ENCODE results near the gene CATSPERD.
"Not testable (repeated sequence)": the region's sequence is repeated elsewhere in the genome, so short reads cannot be mapped to it uniquely, and the experiment has no call there.

CATSPERD gene

GRCh38 chr19:5719274-5719960, 1.0 kb upstream of the CATSPERD start:
- no peaks in the 10 kb centered on the region for H3K9me3 ChIP-seq (replicated peaks; ENCODE audit: low read length)
- H3K9ac ChIP-seq (ENCODE audit: low read depth, low read length) = peak overlapping the region; percentile 92
- H3K4me1 ChIP-seq (ENCODE audit: control insufficient read depth, insufficient read depth, low read length) = peaks cover 21% of the 10 kb centered on the region
- H3K27me3 ChIP-seq (ENCODE audit: control insufficient read depth, insufficient read depth, low read length) = no peaks in the 10 kb centered on the region
- H3K4me2 ChIP-seq (ENCODE audit: low read length) = peak overlapping the region; percentile 86
- H3K4me3 ChIP-seq (ENCODE audit: low read length) = peak overlapping the region; percentile 84
- H3K36me3 ChIP-seq (ENCODE audit: insufficient read depth, low read length) = peaks cover 9% of the 10 kb centered on the region

GRCh38 chr19:5727453-5728050, 7.1 kb downstream of the CATSPERD start:
- no peaks in the 10 kb centered on the region for H3K9me3 ChIP-seq (replicated peaks; ENCODE audit: low read length)
- H3K4me2 ChIP-seq (ENCODE audit: low read length) = no peak overlapping the region
- no peak overlapping the region for H3K4me3 ChIP-seq (ENCODE audit: low read length)
- H3K9ac ChIP-seq (ENCODE audit: low read depth, low read length) = no peak overlapping the region
- no peaks in the 10 kb centered on the region for H3K27me3 ChIP-seq (ENCODE audit: control insufficient read depth, insufficient read depth, low read length)
- H3K4me1 ChIP-seq (ENCODE audit: control insufficient read depth, insufficient read depth, low read length) = no peaks in the 10 kb centered on the region
- no peaks in the 10 kb centered on the region for H3K36me3 ChIP-seq (ENCODE audit: insufficient read depth, low read length)

GRCh38 chr19:5733172-5733571, 12.7 kb downstream of the CATSPERD start:
- H3K4me1 ChIP-seq (ENCODE audit: control insufficient read depth, insufficient read depth, low read length); H3K27me3 ChIP-seq (ENCODE audit: control insufficient read depth, insufficient read depth, low read length); H3K4me2 ChIP-seq (ENCODE audit: low read length); H3K9me3 ChIP-seq (replicated peaks; ENCODE audit: low read length); H3K36me3 ChIP-seq (ENCODE audit: insufficient read depth, low read length); H3K4me3 ChIP-seq (ENCODE audit: low read length); H3K9ac ChIP-seq (ENCODE audit: low read depth, low read length): not testable (repeated sequence)

GRCh38 chr19:5738423-5738822, 18.0 kb downstream of the CATSPERD start:
- H3K9ac ChIP-seq (ENCODE audit: low read depth, low read length) = no peak overlapping the region
- H3K4me1 ChIP-seq (ENCODE audit: control insufficient read depth, insufficient read depth, low read length) = no peaks in the 10 kb centered on the region
- no peaks in the 10 kb centered on the region for H3K36me3 ChIP-seq (ENCODE audit: insufficient read depth, low read length)
- H3K27me3 ChIP-seq (ENCODE audit: control insufficient read depth, insufficient read depth, low read length) = no peaks in the 10 kb centered on the region
- no peaks in the 10 kb centered on the region for H3K9me3 ChIP-seq (replicated peaks; ENCODE audit: low read length)
- H3K4me3 ChIP-seq (ENCODE audit: low read length) = no peak overlapping the region
- no peak overlapping the region for H3K4me2 ChIP-seq (ENCODE audit: low read length)

GRCh38 chr19:5742051-5742450, 21.6 kb downstream of the CATSPERD start:
- H3K9ac ChIP-seq (ENCODE audit: low read depth, low read length) = no peak overlapping the region
- H3K9me3 ChIP-seq (replicated peaks; ENCODE audit: low read length) = no peaks in the 10 kb centered on the region

GRCh38 chr19:5743630-5744029, 23.2 kb downstream of the CATSPERD start:
- Histone ChIP-seq H3K4me1 (ENCODE audit: control insufficient read depth, insufficient read depth, low read length) (no peaks in the 10 kb centered on the region), H3K36me3 (ENCODE audit: insufficient read depth, low read length) (no peaks in the 10 kb centered on the region), H3K27me3 (ENCODE audit: control insufficient read depth, insufficient read depth, low read length) (peaks cover 8% of the 10 kb centered on the region), H3K4me3 (ENCODE audit: low read length) (no peak overlapping the region), H3K9ac (ENCODE audit: low read depth, low read length) (no peak overlapping the region), H3K4me2 (ENCODE audit: low read length) (no peak overlapping the region), H3K9me3 (replicated peaks; ENCODE audit: low read length) (no peaks in the 10 kb centered on the region)

More at GRCh38 chr19:5742051-5742450, 21.6 kb downstream of the CATSPERD start:
- Histone ChIP-seq H3K4me2 (ENCODE audit: low read length) (no peak overlapping the region), H3K27me3 (ENCODE audit: control insufficient read depth, insufficient read depth, low read length) (peaks cover 5% of the 10 kb centered on the region), H3K36me3 (ENCODE audit: insufficient read depth, low read length) (no peaks in the 10 kb centered on the region), H3K4me3 (ENCODE audit: low read length) (no peak overlapping the region), H3K4me1 (ENCODE audit: control insufficient read depth, insufficient read depth, low read length) (no peaks in the 10 kb centered on the region)

- not testable (repeated sequence) for H3K4me1 ChIP-seq (ENCODE audit: control insufficient read depth, insufficient read depth, low read length); H3K36me3 ChIP-seq (ENCODE audit: insufficient read depth, low read length); H3K27me3 ChIP-seq (ENCODE audit: control insufficient read depth, insufficient read depth, low read length); H3K4me3 ChIP-seq (ENCODE audit: low read length); H3K9ac ChIP-seq (ENCODE audit: low read depth, low read length); H3K4me2 ChIP-seq (ENCODE audit: low read length); H3K9me3 ChIP-seq (replicated peaks; ENCODE audit: low read length)
These were observed 24.6 kb downstream of the CATSPERD start for GRCh38 chr19:5744999-5745398.

- not testable (repeated sequence) for H3K4me2 ChIP-seq (ENCODE audit: low read length); H3K36me3 ChIP-seq (ENCODE audit: insufficient read depth, low read length); H3K9me3 ChIP-seq (replicated peaks; ENCODE audit: low read length); H3K9ac ChIP-seq (ENCODE audit: low read depth, low read length); H3K4me3 ChIP-seq (ENCODE audit: low read length); H3K4me1 ChIP-seq (ENCODE audit: control insufficient read depth, insufficient read depth, low read length)
- H3K27me3 ChIP-seq (ENCODE audit: control insufficient read depth, insufficient read depth, low read length) = peaks cover 10% of the 10 kb centered on the region
These were observed 28.5 kb downstream of the CATSPERD start for GRCh38 chr19:5748920-5749319.

GRCh38 chr19:5749505-5749904, 29.1 kb downstream of the CATSPERD start:
- no peaks in the 10 kb centered on the region for H3K4me1 ChIP-seq (ENCODE audit: control insufficient read depth, insufficient read depth, low read length)
- no peaks in the 10 kb centered on the region for H3K36me3 ChIP-seq (ENCODE audit: insufficient read depth, low read length)
- H3K27me3 ChIP-seq (ENCODE audit: control insufficient read depth, insufficient read depth, low read length) = peaks cover 13% of the 10 kb centered on the region
- H3K9me3 ChIP-seq (replicated peaks; ENCODE audit: low read length) = no peaks in the 10 kb centered on the region
- H3K9ac ChIP-seq (ENCODE audit: low read depth, low read length) = no peak overlapping the region
- H3K4me2 ChIP-seq (ENCODE audit: low read length) = no peak overlapping the region
- no peak overlapping the region for H3K4me3 ChIP-seq (ENCODE audit: low read length)

GRCh38 chr19:5751709-5752108, 31.3 kb downstream of the CATSPERD start:
- H3K27me3 ChIP-seq (ENCODE audit: control insufficient read depth, insufficient read depth, low read length) = peaks cover 8% of the 10 kb centered on the region
- H3K36me3 ChIP-seq (ENCODE audit: insufficient read depth, low read length) = no peaks in the 10 kb centered on the region
- no peaks in the 10 kb centered on the region for H3K4me1 ChIP-seq (ENCODE audit: control insufficient read depth, insufficient read depth, low read length)
- H3K9ac ChIP-seq (ENCODE audit: low read depth, low read length) = no peak overlapping the region
- no peaks in the 10 kb centered on the region for H3K9me3 ChIP-seq (replicated peaks; ENCODE audit: low read length)
- no peak overlapping the region for H3K4me3 ChIP-seq (ENCODE audit: low read length)
- no peak overlapping the region for H3K4me2 ChIP-seq (ENCODE audit: low read length)

- Histone ChIP-seq H3K9ac (ENCODE audit: low read depth, low read length) (no peak overlapping the region), H3K4me2 (ENCODE audit: low read length) (no peak overlapping the region)
These were observed 33.3 kb downstream of the CATSPERD start for GRCh38 chr19:5753743-5754142.

GRCh38 chr19:5762608-5763217, 42.3 kb downstream of the CATSPERD start:
- no peak overlapping the region for H3K9ac ChIP-seq (ENCODE audit: low read depth, low read length)
- H3K27me3 ChIP-seq (ENCODE audit: control insufficient read depth, insufficient read depth, low read length) = no peaks in the 10 kb centered on the region
- no peaks in the 10 kb centered on the region for H3K9me3 ChIP-seq (replicated peaks; ENCODE audit: low read length)
- H3K4me2 ChIP-seq (ENCODE audit: low read length) = no peak overlapping the region
- no peaks in the 10 kb centered on the region for H3K4me1 ChIP-seq (ENCODE audit: control insufficient read depth, insufficient read depth, low read length)
- no peak overlapping the region for H3K4me3 ChIP-seq (ENCODE audit: low read length)
- H3K36me3 ChIP-seq (ENCODE audit: insufficient read depth, low read length) = no peaks in the 10 kb centered on the region

More at GRCh38 chr19:5753743-5754142, 33.3 kb downstream of the CATSPERD start:
- H3K4me1 ChIP-seq (ENCODE audit: control insufficient read depth, insufficient read depth, low read length) = no peaks in the 10 kb centered on the region
- H3K27me3 ChIP-seq (ENCODE audit: control insufficient read depth, insufficient read depth, low read length) = peaks cover 5% of the 10 kb centered on the region
- H3K4me3 ChIP-seq (ENCODE audit: low read length) = no peak overlapping the region
- H3K36me3 ChIP-seq (ENCODE audit: insufficient read depth, low read length) = no peaks in the 10 kb centered on the region
- H3K9me3 ChIP-seq (replicated peaks; ENCODE audit: low read length) = no peaks in the 10 kb centered on the region
